Stimulated activated CD8-positive, alpha-beta memory T cell treated with anti-CD3 and anti-CD28 coated beads, Interleukin-4, amount 100 ng/mL, for 24 hours (primary cell): Measurements from ENCODE around the gene INVS.
"Not testable (repeated sequence)": the region's sequence is repeated elsewhere in the genome, so short reads cannot be mapped to it uniquely, and the experiment has no call there.

Experiments
- DNase-seq: peaks from one replicate; pipeline ENCODE4 v3.0.0-alpha.2; 2020; ENCODE audit warnings: low read depth

INVS gene

DNA sequence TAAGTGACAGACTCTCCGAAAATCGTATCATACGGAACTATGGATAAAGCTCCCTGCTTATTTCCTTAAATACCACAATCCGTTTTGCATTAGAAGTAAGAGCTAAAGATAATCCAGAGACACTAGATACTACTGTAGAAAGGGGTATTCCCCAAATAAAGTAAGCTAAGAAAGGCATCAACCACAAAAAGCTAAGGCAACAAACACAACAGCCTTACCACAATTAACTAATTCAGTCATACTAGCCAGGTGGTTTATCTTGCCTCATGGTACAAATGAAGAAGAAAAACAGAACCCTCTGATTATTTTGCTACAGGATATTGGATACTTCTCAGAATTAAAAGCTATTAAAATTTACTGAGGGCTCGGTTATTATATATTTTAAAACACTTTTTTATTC lies 14.3 kb upstream of the INVS start:
- DNase-seq, result no peak

DNA sequence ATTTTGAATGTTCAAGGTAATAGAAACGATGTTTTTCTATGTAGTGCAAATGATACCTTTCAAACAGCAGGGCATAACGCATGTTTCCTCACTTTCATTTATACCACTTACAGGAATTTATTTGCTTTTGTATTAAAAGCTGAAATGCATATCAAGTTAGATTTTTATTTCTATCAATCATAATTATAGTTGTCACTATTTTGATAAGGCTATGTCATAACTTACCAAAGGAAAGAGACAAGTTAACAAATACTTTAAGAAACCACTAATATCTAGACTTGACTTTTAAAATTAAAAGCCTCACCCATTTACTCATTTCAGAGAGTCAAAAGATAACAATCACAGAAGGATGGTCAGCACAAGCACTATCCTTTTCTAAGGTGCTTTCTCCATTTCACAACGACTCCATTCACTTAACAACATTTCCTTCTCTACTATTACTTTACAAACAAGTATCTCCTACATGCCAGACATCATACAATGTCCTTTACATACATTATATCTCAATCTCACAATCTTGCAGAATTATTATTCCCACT lies 12.9 kb upstream of the INVS start:
- DNase-seq, result no peak

DNA sequence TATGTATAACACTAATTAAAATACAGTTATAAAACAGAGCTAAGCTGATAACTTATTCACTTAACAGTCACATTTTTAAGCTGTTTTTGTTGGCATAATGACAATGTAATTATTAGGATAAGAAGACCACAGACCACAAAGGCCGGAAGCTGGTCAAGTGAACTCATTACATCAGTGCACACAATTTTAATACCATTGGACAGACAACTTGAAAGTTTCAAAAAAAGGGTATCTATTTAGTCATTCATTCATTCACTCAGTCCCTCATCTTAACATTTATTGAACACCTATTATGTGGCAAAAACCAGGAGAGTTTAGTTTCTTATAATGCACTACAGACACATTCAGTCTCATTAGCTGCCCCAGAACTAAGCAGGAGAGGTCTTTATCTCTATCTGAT lies 11.8 kb upstream of the INVS start:
- DNase-seq, result no peak

DNA sequence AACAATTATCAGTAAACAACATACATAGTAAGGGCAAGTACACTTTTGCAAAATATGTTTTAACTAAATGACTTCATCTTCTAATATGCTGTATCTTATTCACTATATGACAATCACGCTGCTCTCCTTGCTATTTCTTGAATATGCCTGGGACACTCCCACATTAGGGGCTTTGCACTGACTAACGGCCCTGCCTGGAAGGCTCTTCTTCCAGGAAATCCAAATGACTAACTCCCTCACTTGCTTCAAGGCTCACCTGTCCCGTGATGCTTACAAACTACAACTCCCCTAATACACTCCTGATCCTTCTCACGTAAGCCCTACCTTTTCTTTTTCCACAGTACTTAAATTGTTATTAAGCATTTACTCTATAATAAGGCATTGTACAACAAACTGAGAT lies 10.8 kb upstream of the INVS start:
- no peak for DNase-seq

DNA sequence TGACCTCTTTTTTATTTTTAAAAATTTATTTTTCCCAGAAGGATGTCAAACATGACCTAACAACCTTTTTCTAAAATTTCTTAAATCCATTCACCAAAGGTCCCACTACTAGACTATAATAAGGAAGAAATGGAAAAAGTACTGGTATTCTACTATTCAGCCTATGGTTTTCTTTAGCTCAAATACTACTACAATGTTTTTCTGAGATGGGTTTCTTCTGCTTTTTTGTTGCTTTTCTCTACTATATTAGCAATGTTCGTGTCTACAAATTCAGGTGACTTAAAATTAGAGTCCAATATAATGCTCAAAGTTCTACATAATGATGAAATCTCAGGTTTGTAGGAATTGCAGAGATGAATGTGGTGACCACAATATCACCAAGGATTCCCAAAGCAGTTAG lies 8.2 kb upstream of the INVS start:
- no peak for DNase-seq

DNA sequence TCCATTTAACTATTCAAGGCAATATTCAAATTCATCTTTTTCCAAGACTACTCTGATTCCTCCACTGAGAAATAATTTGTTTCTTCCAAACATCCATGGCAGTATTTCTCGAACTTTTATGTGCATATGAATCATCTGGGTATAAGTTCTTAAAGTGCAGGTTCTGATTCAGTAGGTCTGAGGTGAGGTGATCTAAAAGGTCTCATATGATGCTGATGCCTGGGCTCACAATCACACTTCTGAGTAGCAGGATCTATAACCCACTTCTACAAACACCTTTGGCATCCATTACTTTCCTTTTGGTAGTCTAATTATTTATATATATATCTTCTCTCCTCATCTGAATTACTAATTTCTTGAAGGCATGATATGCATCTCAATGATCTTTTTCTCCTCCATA lies 7.4 kb upstream of the INVS start:
- DNase-seq, result no peak

DNA sequence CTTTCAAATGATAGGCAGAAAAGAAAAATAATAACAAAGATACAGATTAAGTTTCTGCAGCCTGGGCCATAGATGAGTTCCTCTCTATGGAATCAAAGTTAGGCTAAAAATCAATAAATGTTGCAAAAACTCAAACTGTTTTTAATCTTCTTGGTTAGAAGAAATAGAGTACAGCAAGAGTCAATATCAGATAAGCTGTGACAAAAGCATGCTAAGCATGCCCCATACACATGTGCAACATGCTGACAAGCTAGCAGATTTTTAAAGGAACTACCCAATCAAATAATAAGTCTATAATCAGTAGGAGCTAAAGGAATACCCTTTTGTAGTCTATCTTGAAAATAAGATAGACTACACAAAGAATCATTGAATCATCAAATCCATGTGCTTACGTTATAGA lies 7.0 kb upstream of the INVS start:
- no peak for DNase-seq

DNA sequence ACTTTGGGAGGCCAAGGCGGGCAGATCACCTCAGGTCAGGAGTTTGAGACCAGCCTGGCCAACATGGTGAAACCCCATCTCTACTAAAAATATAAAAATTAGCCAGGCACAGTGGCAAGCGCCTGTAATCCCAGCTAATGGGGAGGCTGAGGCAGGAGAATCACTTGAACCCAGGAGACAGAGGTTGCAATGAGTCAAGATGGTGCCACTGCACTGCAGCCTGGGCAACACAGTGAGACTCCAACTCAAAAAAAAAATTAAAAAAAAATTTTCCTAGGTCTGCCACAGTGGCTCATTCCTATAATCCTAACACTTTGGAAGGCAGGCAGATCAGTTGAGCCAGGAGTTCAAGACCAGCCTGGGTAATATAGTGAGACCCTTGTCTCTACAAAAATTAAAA lies 4.6 kb upstream of the INVS start:
- not testable (repeated sequence) for DNase-seq

DNA sequence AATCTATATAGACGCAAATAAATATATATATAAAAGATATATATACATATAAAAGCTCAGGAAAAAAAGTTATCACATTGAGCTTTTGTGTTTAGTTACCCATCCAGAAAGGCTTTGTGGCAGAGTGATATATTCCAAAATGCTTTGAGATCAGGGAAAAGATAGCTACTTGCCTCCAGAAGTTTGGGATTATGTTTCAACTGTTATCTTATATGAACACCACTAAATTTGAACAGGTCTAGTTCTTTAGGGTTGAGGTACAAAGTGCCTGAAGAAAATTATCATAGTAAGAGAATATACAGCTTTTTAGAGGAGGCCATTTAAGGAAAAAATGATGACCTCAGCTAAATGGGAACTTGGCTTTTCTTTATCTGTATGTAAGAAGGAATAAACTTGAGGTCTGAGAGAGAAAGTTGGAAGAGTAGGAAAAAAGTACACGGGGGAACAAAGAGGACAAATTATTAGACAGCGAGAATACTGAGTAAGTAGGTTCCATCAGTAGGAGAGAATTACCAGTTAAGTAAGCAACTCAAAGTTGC lies 2.6 kb upstream of the INVS start:
- DNase-seq, result no peak

DNA sequence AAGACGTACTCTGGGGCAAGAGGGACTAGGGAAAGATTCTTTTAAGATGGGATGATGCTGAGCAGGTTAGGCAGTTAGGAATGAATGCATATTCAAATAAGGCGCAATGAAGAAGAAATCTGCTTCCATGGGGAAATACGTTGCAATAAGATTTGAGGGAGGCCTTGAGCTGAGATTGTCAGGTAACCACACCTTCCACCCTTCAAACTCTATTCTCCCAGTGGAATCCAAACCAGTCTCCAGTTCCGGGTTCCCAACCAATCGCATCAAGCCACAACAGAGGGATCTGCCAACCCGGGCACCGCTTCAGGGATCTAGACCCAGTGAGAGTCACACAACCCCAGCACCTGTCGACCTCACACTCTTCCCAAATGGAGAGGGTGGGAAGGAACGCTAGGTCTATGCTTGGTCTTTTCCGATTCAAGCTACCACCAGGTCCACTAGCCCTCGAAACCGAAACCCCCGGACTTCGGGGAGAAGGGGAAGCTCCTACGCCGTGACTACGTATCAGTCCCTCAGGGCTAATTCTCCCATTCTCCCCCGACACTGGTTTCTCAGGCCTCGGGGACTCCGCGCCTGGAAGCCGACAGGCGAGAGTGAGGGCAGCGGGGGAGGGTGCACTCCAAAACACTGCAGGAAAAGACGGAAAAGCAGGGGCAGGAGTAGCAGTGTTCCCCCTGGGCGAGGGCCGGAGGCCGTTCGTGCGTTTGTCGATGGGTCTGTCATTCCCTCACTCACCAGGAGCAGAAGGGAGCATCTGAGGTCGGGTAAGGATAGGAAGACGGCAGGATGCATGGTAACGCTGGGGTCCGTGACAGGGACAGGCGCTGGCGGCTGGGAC lies 777 bp upstream of the INVS start:
- no peak for DNase-seq

DNA sequence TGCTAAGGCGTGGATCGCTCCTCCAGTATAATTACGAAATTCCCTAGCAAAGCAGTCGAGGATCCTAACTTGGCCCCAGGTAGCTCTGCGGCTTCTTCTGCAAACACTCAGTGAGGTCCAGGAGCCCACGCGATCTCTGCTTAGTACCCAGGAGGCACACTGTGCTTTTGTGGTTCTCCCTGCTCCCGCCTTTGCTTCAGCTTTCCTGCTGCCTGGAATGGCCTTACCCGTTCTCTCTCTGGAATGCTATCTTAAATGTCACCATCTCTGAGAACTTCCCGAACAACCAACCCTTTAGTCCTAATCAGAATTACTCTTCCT lies 639 bp downstream of the INVS start:
- DNase-seq, result no peak

DNA sequence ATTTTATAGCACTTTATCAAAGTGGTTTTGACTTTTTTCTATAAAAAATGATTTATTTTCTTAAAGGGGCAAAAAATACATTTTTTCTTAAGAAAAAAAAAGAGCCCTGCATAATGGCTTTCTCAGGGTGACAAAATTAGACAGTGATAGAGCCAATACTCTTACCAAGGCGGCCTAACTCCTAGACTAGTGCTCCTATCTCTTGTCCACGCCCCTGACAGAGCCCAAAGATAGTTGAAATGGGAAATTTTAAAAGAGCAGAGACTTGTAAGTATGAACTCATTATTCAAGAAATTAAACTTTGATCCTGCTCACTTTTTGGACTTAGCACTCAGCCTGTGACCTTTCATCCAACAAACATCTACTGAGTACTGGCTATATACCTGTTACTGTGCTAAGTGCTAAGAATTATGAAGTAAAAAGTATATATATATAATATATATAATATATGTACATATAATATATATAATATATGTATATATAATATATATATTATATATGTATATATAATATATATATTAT lies 1.2 kb downstream of the INVS start:
- no peak for DNase-seq

DNA sequence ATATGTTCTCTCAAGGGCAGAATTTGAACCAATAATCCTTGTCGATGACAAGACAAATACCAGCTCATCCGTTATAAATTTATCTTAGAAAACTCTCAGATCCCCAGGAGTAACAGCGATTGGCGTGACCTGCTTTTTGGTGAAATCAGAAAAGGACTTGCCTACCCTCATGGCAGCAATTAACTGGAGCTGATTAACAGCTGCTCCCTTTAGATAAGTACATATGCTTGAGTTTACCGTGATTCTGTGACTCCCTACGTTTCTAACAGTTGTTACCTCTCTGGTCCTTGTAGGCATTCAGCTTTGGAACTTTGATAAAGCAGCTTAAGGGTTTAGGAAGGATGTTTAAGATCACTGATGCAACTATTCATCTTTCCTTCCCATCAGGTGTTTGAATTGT lies 2.6 kb downstream of the INVS start:
- DNase-seq, result no peak

DNA sequence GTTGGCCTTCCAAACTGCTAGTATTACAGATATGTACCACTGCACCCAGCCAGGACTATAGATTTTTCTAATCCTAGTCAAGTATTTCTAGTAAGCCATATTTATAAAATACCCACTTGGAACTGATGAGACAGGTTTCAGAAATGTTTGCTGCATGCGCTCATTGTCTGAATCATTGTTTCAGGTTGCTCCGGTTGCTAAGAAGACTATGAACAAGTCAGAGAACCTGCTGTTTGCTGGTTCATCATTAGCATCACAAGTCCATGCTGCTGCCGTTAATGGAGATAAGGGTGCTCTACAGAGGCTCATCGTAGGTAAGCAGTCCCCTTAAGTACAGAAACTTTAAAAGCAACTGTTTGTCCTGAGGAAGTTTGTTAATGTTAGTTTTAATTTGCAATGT lies 5.3 kb downstream of the INVS start:
- DNase-seq, result no peak

DNA sequence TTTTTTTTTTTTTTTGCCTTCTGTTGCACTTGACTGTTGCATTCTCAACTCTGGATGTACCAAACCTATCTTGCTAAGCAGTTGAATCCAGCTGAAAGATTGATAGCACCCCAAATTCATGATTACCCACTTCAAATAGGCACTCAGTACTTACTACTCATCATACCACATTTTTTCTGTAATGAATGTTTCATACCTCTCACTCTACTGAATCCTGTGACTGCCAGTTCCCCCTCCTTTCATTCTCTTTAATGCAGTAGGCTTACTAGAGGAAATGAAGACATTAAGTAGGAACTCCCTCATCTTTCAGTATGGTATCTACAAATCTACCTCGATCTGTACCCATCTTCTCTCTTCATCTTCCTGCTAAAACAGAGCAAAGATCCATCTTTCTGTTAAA lies 6.8 kb downstream of the INVS start:
- no peak for DNase-seq

DNA sequence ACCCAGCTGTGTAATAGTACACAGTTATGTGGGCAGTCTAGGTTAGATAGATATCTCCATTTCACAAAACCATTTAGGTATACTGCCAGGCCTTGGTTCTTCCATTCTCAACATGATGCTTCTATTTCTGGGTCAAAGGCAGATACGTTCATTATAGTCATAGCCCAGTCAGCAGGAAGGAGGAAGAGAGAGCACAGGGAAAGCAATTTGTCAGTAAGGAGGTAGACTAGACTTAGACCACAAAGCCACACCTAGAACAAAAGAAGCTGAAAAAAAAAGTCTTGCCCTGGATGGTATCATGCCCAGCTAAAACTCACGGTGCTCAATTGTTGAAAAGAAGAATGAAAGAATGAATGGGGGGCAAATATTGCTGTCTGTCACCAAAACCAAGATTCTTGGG lies 7.6 kb downstream of the INVS start:
- no peak for DNase-seq

DNA sequence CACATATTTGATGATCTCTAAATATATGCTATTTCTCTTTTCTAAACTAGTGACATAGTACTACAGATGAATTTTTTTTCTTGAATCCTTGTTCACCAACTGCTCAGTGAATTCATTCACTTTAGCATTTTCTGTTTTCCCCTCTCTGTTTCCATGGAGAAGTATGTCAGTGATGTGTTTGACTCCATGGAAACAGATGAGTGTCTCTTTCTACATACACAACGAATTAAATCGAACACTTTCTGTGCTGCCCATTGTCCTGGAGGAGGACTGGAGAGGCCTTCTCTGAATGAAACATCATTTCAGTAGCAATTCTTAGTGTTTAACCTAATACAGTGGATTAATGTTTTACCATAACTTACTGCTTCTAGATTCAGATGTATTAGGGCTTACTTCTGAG lies 9.5 kb downstream of the INVS start:
- DNase-seq, result no peak

DNA sequence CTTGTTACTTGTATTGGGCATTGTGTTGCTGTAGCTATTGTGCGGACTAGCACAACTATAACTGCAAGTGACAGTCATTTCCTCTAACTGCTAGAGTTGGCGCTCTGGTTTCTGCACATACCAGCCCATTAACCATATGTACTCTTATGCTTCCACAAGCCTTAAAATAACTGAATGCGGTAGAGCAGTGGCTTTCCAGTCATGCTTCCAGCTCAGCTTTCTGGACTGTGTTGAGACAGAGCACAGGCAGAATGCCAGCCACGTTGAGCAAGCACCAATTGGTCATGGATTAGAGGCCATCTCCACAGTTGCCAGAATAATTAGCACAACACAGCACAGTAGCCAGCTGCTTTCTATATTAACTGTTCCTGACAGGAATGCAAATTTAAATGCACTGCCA lies 12.2 kb downstream of the INVS start:
- DNase-seq, result no peak

DNA sequence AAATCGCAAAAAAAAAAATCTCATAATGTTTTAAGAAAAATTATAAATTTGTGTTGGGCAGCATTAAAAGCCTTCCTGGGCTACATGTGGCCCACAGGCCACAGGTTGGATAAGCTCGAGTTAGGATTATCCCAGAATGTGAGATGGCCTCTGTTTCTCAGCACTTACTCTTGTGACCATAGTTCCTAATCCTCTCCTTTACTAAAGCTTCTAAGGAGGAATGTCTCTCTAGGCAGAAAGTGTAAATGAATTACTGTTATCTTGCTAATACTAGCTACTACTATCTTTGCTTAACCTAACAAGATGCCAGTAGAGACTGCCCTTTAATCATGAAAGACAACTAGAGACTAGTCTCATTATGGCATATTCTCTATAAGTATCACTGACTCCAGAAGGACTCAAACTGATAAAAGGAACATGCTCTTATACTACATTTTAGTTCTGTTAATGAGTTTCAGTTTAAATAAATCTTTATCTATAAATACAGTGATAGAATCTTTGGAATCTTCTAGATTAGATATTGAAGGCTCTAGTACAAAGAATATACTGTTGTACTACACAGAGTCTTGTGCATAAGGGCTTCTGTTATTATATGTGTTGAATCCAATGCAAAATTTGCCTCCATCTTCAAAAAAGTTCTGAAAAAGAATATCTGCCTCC lies 13.8 kb downstream of the INVS start:
- DNase-seq, result no peak

DNA sequence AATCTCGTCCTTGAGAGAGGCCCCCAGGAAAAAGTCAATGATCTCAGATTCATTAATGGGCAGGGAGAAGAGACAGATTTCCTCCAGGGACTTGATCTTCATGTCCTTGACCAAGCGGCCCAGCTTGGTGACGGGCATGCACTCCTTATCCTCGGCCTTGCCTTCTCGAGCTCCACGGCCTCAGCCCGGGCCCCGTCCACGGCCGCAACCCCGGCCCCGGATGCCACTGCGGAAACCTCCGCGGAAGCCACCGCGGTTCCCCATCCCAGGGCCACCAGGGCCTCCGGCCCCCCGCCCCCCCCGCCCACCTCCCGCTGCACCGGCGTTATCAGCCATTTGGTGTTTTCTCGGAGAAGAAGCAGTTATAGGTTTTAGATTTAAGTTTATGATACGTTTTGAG lies 18.3 kb downstream of the INVS start:
- DNase-seq, result no peak

DNA sequence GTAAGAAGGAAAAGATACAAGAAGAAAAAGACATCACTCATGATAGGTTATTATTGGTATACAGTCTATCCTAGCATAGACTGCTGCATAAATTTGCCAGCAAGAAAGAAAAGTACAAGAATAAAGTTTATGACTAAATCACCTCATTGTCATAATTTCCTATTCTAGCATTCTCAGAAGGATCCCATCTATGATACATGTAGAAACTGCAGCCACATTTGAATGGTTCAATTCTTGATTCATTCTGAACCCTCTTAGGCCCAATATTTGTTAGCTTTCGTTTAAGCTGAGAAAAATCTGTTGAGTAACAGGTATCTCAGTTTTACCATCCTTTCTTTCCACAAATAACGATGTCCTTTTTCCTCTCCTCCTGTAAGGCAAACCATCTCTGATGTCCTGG lies 21.2 kb downstream of the INVS start:
- DNase-seq, result no peak

DNA sequence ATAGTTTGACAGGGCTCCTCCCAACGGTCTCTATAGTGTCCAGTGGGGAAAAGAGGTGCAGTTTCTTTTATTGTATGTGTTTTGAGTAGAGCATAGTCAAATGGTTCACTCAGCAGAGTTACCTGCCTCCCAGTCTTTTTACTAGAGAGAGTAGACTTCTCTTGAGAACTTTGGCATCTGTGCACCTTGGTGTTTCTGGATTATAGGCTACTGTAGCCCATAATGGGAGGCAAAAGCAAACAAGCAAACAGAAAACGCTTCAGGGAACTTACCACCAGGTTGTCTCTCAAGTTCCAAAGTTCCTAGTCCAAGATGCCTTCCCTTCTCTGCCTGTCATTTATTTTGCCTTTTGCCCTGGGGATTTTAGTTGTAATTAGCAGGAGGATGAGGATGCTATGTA lies 26.2 kb downstream of the INVS start:
- DNase-seq, result no peak

DNA sequence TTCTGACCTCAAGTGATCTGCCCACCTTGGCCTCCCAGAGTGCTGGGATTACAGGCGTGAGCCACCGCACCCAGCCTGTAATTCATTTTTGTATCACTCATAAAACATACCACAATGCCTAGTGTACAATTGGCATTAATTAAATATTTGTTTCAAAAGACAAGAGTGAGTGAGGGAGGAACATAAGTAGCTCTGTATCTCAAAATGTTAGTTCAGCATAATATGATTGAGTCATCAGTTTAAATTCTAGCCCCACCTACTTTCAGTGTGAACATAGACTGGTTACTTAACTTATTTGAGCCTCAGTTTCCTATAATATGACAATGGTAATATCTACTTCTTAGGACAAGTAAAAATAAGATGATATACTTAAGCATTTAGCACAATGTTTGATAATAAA lies 26.9 kb downstream of the INVS start:
- DNase-seq, result no peak
